OCI-LY1 (cell line): ENCODE measurements around the gene MED12.

Experiments
- H2AFZ ChIP-seq: fragments of 200-600 bp; sonication (generic), shearing (Covaris generic); 2 replicates; pipeline ENCODE4 v1.6.0; 2014; ENCODE audit warnings: antibody characterized with exemption, mild to moderate bottlenecking, low read length
- H3F3A ChIP-seq: fragments of 200-600 bp; sonication (generic), shearing (Covaris generic); 2 replicates; pipeline ENCODE4 v1.6.0; 2014; ENCODE audit warnings: mild to moderate bottlenecking, antibody characterized with exemption, low read length, moderate library complexity; ENCODE audit not compliant: insufficient read depth
- H3K27ac ChIP-seq: fragments of 200-600 bp; sonication (generic); 2 replicates; pipeline ENCODE4 v1.5.1; 2014; ENCODE audit warnings: low read length, mixed run types, mild to moderate bottlenecking, low read depth; ENCODE audit not compliant: poor library complexity, severe bottlenecking
- H3K27me3 ChIP-seq: fragments of 200-600 bp; sonication (generic); 2 replicates; pipeline ENCODE4 v1.6.0; 2014; ENCODE audit warnings: antibody characterized with exemption, mild to moderate bottlenecking, low read length, moderate library complexity; ENCODE audit not compliant: insufficient read depth
- H3K36me3 ChIP-seq: fragments of 200-600 bp; sonication (generic); 2 replicates; pipeline ENCODE4 v1.6.1; 2014; ENCODE audit warnings: mild to moderate bottlenecking, antibody characterized with exemption, low read length, moderate library complexity, mixed read lengths; ENCODE audit not compliant: insufficient read depth
- H3K4me1 ChIP-seq: fragments of 200-600 bp; sonication (generic); 2 replicates; pipeline ENCODE4 v1.5.1; 2014; ENCODE audit warnings: mild to moderate bottlenecking, low read length, moderate library complexity; ENCODE audit not compliant: insufficient read depth, severe bottlenecking
- H3K4me2 ChIP-seq: fragments of 200-600 bp; sonication (generic), shearing (Covaris generic); 2 replicates; pipeline ENCODE4 v1.6.1; 2014; ENCODE audit warnings: low read length
- H3K4me3 ChIP-seq: fragments of 200-600 bp; sonication (generic); 2 replicates; pipeline ENCODE4 v1.5.1; 2014; ENCODE audit warnings: low read length, low read depth, mild to moderate bottlenecking, mixed read lengths; ENCODE audit not compliant: poor library complexity, severe bottlenecking
- H3K79me2 ChIP-seq: fragments of 200-600 bp; shearing (Covaris generic); 2 replicates; pipeline ENCODE4 v1.6.1; 2016; ENCODE audit warnings: mixed run types, low read length, mixed read lengths; ENCODE audit not compliant: insufficient read depth
- H3K9ac ChIP-seq: fragments of 200-600 bp; sonication (generic), shearing (Covaris generic); 2 replicates; pipeline ENCODE4 v1.6.1; 2014; ENCODE audit warnings: mild to moderate bottlenecking, low read length, mixed read lengths
- H3K9me2 ChIP-seq: fragments of 200-600 bp; sonication (generic), shearing (Covaris generic); 2 replicates; pipeline ENCODE4 v1.6.1; 2014; ENCODE audit warnings: low read depth, mild to moderate bottlenecking, low read length, mixed read lengths
- H3K9me3 ChIP-seq: fragments of 200-600 bp; shearing (Covaris generic); 2 replicates; pipeline ENCODE4 v1.6.1; 2014; ENCODE audit warnings: low read length, mixed read lengths
- H4K20me1 ChIP-seq: fragments of 200-600 bp; sonication (generic), shearing (Covaris generic); 2 replicates; pipeline ENCODE4 v1.6.0; 2016; ENCODE audit warnings: mild to moderate bottlenecking, low read length; ENCODE audit not compliant: insufficient read depth
- EZH2 ChIP-seq: fragments of 200-600 bp; sonication (generic), shearing (Covaris generic); IDR thresholded peaks from 2 replicates; pipeline ENCODE4 v1.8.0; 2017; ENCODE audit warnings: borderline replicate concordance, mixed run types, mild to moderate bottlenecking, antibody characterized with exemption, low read length, moderate library complexity, mixed read lengths
- TF ChIP-seq, protein P1 (sequence below): fragments of 200-600 bp; sonication (generic), shearing (Covaris generic); IDR thresholded peaks from 2 replicates; pipeline ENCODE4 v1.5.1; 2017; ENCODE audit warnings: mild to moderate bottlenecking, antibody characterized with exemption, low read length, moderate library complexity, mixed read lengths

Gene MED12

DNA sequence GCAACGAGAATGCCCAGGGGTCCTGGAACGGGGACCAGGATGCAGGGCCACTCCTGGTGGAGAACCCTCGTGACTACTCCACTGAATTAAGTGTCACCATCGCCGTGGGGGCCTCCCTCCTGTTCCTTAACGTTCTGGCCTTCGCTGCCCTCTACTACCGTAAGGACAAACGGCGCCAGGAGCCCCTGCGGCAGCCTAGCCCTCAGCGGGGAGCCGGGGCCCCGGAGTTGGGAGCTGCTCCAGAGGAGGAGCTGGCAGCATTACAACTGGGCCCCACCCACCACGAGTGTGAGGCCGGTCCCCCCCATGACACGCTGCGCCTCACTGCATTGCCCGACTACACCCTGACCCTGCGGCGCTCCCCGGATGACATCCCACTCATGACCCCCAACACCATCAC, 51.2 kb downstream of the MED12 start:
- Histone ChIP-seq H3K4me2 (no peak overlapping the region), H3K4me1 (peaks cover 4% of the 10 kb centered on the region), H3F3A (no peaks in the 10 kb centered on the region), H3K4me3 (no peak overlapping the region), H2AFZ (no peak overlapping the region), H3K79me2 (no peaks in the 10 kb centered on the region), H4K20me1 (no peaks in the 10 kb centered on the region), H3K9me3 (no peaks in the 10 kb centered on the region), H3K9ac (no peak overlapping the region), H3K27me3 (no peaks in the 10 kb centered on the region), H3K27ac (no peak overlapping the region), H3K36me3 (no peaks in the 10 kb centered on the region; the same call in 1 of the 2 replicates), H3K9me2 (no peaks in the 10 kb centered on the region)
- TF ChIP-seq, protein P1, sequence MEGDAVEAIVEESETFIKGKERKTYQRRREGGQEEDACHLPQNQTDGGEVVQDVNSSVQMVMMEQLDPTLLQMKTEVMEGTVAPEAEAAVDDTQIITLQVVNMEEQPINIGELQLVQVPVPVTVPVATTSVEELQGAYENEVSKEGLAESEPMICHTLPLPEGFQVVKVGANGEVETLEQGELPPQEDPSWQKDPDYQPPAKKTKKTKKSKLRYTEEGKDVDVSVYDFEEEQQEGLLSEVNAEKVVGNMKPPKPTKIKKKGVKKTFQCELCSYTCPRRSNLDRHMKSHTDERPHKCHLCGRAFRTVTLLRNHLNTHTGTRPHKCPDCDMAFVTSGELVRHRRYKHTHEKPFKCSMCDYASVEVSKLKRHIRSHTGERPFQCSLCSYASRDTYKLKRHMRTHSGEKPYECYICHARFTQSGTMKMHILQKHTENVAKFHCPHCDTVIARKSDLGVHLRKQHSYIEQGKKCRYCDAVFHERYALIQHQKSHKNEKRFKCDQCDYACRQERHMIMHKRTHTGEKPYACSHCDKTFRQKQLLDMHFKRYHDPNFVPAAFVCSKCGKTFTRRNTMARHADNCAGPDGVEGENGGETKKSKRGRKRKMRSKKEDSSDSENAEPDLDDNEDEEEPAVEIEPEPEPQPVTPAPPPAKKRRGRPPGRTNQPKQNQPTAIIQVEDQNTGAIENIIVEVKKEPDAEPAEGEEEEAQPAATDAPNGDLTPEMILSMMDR, result no peak
- TF ChIP-seq EZH2, result no peak

DNA sequence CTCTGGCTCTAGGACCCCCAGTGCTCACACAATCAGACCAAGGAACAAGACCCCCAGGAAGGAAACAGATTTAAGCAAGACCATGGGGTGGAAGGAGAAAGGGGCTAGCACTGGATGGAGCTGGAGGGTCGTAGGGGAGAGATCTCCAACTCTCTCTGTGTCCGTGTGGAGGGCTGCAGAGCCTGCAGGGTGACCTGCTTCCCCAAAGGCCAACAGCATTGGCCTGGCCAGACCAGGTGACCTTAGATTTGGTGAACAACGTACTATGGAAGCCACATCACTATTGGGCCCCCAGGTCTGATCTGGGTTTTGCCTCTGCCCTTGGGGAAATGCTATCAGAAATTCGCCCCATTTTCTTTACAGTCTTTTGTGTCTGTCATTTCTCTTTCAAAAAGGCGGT, 52.3 kb downstream of the MED12 start:
- H3F3A ChIP-seq, result no peaks in the 10 kb centered on the region
- H3K4me1 ChIP-seq, result peaks cover 4% of the 10 kb centered on the region
- TF ChIP-seq, protein P1, result no peak
- no peak overlapping the region for H3K9ac ChIP-seq
- H4K20me1 ChIP-seq, result no peaks in the 10 kb centered on the region
- no peaks in the 10 kb centered on the region for H3K79me2 ChIP-seq
- no peak overlapping the region for H3K4me3 ChIP-seq
- H3K36me3 ChIP-seq, result no peaks in the 10 kb centered on the region; the same call in 1 of the 2 replicates
- no peaks in the 10 kb centered on the region for H3K9me3 ChIP-seq
- no peaks in the 10 kb centered on the region for H3K9me2 ChIP-seq
- H2AFZ ChIP-seq, result no peak overlapping the region
- H3K27ac ChIP-seq, result no peak overlapping the region
- H3K27me3 ChIP-seq, result no peaks in the 10 kb centered on the region
- no peak overlapping the region for H3K4me2 ChIP-seq

DNA sequence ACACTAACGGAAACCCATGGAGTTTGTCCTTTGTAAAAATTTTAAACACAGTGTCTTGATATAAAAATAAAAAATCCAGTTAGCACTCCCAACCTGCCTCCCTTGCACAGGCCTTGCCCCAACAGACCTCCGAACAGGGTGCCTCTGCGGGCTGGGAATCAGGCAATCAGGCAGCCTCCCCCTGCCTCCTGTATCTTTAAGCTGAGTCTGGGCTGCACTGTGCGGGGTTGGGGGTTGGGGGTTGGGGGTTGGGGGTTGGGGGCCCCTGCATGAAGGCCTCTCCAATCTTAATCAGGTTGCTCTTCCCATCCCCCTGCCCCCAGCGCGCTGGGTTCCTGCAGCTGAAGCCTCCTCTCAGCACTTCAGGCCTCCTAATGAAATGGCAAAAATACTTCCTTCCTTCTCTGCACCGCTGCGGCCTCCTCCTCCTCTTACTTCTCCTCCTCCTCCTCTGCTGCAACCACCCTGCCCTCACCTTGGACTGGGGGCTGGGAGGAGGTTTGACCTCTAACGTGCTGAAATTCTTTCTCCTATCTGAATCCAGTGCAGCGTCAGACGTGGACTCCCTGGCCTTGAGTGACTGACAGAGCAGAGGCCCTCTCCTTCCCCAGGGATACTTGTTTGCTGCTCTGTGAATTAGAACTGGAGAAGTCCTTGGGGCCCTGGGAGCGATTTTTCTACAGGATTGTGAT, 52.9 kb downstream of the MED12 start:
- Histone ChIP-seq H3K4me1 (peaks cover 4% of the 10 kb centered on the region), H3K4me2 (no peak overlapping the region), H3K27ac (no peak overlapping the region), H3K9me3 (no peaks in the 10 kb centered on the region), H3K4me3 (no peak overlapping the region), H3K27me3 (no peaks in the 10 kb centered on the region), H3K36me3 (no peaks in the 10 kb centered on the region; the same call in 1 of the 2 replicates), H3K9me2 (no peaks in the 10 kb centered on the region), H3K9ac (no peak overlapping the region), H4K20me1 (no peaks in the 10 kb centered on the region), H2AFZ (no peak overlapping the region), H3K79me2 (no peaks in the 10 kb centered on the region), H3F3A (no peaks in the 10 kb centered on the region)
- TF ChIP-seq EZH2, result no peak

DNA sequence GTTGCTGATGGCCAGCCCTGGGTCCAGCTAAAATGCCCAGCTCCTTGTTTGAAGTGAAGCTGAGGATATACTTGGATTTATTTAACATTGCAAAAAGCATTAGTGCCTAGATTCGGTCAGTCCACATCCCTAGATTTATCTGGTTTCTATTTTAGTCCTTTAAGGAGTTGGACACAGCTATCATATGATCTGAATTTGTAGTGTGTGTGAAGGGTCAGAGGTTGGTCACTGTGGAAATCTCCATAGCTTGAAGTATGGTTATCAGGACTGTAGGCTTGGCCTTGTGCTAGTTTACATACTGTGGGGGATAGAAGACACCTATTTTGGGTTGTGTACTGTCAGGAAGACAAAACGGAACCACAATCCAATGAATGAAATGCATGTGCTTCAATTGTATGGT, 55.0 kb downstream of the MED12 start:
- no peaks in the 10 kb centered on the region for H3K27me3 ChIP-seq
- TF ChIP-seq, protein P1, result no peak
- no peak for TF ChIP-seq EZH2

More for the DNA sequence above, 55.0 kb downstream of the MED12 start:
- Histone ChIP-seq H3K9me2 (no peaks in the 10 kb centered on the region), H3K79me2 (no peaks in the 10 kb centered on the region), H2AFZ (no peak overlapping the region), H4K20me1 (no peaks in the 10 kb centered on the region), H3K27ac (no peak overlapping the region), H3K4me2 (no peak overlapping the region), H3F3A (no peaks in the 10 kb centered on the region), H3K4me3 (no peak overlapping the region), H3K9me3 (no peaks in the 10 kb centered on the region), H3K4me1 (peaks cover 4% of the 10 kb centered on the region), H3K36me3 (no peaks in the 10 kb centered on the region; the same call in 1 of the 2 replicates), H3K9ac (no peak overlapping the region)
